KG1 (cell line): Measurements from ENCODE around the gene NDEL1.

ENCODE experiments used
- DNase-seq: peaks from one replicate; lab custom pipeline; 2025; lab: John Stamatoyannopoulos, UW

Gene NDEL1

DNA sequence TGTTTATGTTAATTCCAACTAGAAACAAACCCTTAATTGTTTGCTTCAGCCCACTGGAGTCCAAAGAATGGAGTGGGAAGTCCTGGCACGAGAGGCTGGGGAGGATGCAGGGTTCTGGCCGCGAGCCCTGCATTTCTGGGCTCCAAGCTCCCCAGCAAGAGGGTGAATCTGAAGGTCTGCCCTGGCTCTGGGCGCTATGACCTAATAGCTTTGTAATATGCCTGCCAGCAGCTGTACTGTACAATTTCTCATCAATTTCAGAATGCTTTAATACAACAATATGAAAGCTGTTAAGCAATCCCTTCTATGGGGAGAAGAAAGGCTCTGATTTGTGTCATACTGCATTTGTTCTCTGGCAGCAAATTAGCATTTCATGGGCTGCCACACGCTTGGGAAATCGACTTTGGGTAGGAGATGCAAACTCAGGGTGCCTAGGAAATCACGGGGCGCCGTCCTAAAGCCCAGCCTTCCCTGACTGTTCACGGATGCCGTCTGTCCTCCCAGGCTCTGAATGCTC, 43.8 kb downstream of the NDEL1 start:
- DNase-seq: no peak

DNA sequence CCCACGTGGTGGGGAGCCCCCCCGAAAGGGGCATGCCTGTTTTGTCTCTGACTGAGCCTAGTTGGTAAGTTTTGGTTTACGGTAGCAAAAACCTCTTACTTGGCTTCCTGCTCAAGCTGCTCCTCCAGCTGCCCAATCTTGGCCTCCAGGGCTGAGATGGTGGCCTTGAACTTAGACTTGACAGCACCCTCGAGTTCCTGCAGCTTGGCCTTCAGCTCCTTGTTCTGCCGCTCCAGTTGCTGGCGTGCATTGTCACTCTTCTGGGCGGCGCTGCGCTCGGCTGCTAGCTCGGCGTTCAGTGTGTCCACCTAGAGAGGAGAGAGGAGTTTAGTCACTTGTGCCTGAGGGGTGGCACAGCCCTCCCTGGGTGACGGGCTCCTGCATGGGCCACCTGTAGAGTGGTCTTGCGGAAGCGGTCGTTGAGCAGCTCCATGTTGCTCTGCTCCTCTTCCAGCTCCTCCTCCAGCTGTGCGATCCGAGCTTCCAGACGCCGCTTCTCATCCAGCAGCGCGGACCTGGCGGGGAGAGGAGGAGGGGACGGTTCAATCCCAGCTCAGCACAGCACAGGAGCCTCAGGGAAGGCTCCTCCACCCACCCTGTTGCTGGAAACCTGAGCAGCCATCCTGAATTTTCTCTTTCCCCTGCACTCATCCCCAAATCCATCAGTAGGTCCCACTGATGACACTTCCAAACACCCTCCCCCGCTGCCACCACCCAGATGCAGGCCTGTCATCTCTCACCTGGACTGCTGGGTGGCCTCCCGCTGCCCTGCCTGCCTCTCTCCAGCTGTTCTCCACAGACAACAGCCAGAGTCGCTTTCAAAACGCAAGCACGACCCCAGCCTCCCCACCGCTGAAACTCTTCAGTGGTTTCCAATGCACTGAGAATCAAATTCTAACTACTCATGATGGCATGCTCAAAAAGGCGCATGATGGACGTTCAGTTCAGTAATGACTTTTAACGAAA, 44.6 kb downstream of the NDEL1 start:
- DNase-seq: no peak

- DNase-seq: no peak
These were observed 45.4 kb downstream of the NDEL1 start for GRCh38 chr17:8481089-8481488.

GRCh38 chr17:8481703-8482102, 46.0 kb downstream of the NDEL1 start:
- no peak for DNase-seq

- DNase-seq: no peak
These were observed 46.9 kb downstream of the NDEL1 start for GRCh38 chr17:8482546-8482945.

DNA sequence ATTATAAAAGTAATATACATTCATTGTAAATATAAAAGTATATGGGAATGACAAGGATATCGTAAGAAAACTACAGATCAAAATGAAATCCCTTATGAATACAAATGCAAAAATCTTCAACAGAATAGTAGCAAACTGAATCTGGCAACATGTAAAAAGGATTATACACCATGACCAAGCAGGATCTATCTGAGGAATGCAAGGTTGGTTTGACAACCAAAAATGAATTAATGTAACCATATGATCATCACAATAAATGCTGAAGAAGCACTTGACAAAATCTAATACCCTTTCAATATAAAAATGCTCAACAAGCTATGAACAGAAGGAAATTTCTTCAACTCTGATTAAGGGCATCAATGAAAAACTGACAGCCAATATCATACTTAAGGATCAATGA, 48.8 kb downstream of the NDEL1 start:
- no peak for DNase-seq

DNA sequence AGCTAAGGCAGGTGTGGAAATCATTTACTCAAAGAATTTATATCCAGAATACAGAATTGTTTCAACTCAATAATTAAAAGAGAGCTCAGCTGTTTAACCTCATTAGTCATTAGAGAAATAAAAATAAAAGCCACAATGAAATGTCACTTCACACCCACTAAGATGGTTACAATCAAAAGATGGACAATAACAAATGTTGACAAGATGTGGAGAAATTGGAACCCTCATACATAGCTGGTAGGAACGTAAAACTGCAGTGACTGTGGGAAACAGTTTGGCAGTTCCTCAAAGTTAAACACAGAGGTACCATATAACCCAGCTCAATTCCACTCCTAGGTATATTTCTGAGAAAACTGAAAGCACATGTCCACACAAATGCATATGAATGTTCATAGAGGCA, 49.8 kb downstream of the NDEL1 start:
- no peak for DNase-seq

- DNase-seq: no peak
These were observed 51.5 kb downstream of the NDEL1 start for GRCh38 chr17:8487130-8487645.

DNA sequence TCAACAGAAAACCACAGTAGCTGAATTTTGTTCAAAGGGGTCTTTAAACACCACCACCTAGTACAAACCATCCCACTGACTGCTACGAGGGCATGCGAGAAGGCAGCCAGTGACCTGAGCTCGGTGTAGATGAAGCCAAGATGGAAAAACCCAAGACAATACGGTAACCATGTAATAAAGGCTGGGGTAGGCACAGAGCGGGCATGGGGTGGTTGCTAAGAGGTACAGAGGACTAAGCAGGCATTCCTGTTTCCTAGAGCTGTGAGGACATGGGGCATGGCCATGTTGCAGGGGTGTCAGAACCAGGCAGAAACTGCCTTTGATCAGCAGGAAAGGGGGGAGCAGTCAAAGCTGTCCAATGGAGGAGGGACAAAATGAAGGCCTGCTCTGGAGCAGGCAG, 52.1 kb downstream of the NDEL1 start:
- no peak for DNase-seq

- no peak for DNase-seq
These were observed 52.8 kb downstream of the NDEL1 start for GRCh38 chr17:8488491-8488890.

DNA sequence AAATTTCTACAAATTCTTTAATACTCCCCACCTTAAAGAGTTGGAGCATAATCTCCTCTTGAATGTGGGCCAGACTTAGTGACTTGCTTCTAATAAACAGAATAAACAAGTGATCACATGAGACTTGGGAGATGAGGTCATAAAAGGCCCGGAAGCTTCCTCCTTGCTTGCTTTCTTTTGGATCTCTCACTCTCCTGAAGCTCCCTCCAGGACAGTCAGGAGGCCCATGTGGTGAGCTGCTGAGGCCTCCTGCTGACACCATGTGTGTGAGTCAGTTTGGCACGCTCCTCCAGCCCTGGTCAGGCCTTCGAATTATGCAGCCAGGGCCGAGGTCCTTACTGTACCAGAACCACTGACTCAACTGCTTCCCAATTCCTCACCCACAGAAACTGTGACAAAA, 53.2 kb downstream of the NDEL1 start:
- no peak for DNase-seq

GRCh38 chr17:8489841-8490240, 54.2 kb downstream of the NDEL1 start:
- DNase-seq: no peak

DNA sequence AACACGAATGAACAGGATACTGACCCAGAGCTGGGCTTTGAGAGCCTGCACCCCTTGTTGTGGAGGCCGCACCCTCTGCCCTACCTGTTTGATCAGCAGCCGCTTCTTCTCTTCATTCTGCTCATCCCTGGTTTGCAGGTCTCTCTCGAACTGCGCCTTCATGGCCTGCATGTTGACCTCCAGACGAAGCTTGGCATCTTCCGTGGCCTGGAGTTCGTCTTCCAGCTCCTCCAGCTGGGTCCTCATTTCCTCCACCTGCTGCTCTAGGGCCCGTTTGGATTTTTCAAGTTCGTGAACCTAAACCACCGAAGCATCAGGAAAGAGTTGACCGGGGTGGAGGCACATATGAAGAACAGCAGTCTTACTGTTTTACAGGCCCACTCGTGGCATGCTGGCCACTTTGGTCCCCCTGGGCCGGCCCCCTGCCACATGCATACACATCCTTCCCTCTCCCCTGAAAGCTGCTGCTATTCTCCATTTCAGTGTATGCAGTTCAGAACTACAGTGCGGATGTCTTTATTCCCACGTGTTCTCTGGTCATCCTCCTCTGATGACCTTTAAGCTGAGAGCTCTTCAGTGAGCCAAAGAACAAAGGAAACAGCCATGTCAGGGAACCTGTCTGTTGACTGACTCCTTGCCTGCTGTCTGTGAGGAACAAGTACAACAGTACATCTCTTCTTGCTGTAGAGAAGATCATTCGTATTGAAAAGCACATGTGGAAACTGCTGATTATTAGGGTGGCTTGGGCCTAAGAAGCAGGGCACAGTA, 54.8 kb downstream of the NDEL1 start:
- no peak for DNase-seq

DNA sequence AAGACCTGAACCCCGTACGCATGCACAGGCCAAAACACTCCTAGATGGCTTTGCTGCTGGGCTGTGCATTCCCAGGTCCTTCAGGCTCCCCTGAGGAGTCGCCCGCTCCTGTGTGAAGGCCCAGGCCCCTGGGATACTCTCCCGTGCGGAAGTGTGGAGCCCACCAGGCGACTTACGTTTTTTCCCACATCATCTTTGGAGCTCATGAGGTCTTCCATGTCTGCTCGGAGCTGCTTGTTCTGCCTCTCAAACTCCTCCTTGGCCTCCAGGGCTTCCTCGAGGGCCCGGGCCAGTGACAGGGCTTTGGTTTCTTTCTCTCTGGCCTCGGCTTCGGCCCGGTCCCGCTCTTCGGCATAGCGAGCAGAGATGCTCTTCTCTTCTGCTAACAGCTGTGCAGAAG, 56.4 kb downstream of the NDEL1 start:
- no peak for DNase-seq

DNA sequence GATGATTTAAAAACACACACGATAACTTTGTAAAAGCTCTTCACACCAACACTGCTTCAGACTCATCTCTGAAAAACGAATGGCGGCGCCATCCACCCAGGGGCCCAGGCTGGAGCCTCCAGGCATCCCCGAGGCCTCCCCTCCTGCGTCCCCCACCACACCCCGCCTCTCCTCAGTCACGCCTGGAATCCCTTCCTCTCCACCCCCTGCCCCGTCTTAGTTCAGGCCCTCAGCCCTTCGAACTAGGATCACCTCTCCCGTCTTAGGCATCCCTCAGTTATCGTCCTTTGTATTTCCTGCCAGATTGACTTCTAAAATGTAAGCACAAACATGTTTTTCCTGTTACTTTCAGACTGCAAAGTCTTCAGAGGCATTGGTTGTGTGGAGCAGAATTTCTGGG, 58.3 kb downstream of the NDEL1 start:
- no peak for DNase-seq

- DNase-seq: no peak
These were observed 58.9 kb downstream of the NDEL1 start for GRCh38 chr17:8494506-8495111.

DNA sequence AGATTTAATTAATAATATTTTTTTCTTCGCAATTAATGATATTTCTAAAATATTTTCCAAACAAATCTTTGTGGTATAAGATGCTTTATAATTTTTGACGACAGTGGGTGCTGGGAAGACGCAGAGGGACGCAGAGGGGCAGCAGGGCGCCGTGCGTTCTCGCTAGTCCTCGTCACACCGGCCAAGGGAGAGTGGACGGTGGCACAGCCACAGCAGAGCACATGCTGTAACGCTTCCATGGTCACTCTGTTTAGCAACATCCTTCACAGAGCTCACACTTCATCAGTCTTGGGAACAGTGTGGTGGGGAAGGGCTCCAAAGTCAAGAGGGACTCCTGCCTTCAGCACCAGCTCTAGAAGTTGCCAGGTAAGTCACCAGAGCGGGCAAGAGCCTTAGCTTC, 60.4 kb downstream of the NDEL1 start:
- DNase-seq: no peak

- no peak for DNase-seq
These were observed 63.5 kb downstream of the NDEL1 start for GRCh38 chr17:8499171-8499570.

GRCh38 chr17:8499614-8500013, 63.9 kb downstream of the NDEL1 start:
- no peak for DNase-seq

GRCh38 chr17:8500609-8501008, 64.9 kb downstream of the NDEL1 start:
- no peak for DNase-seq

DNA sequence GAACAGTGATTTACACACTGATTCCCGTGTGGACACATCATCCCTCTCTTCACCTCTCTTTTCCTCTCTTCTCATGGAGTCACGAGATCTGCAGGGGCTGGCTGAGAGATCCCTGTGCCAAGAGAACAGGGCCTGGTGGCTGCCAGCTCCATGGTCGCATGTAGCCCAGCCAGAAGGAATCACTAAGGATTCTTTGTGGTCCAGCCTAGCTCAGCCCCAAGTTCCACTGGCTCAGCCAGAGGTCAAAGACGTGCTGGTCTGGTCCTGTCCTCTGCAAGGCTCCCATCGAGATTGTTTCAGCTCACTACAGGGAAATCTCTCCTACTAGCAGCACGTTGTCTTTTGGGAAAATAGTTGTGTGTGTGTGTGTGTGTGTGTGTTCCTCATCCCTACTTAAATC, 66.4 kb downstream of the NDEL1 start:
- no peak for DNase-seq

- DNase-seq: no peak
These were observed 67.7 kb downstream of the NDEL1 start for GRCh38 chr17:8503368-8503767.
